ENCODE data around the gene CAPN15.
"Not testable (repeated sequence)": the region's sequence is repeated elsewhere in the genome, so short reads cannot be mapped to it uniquely, and the experiment has no call there.

The CAPN15 gene

DNA sequence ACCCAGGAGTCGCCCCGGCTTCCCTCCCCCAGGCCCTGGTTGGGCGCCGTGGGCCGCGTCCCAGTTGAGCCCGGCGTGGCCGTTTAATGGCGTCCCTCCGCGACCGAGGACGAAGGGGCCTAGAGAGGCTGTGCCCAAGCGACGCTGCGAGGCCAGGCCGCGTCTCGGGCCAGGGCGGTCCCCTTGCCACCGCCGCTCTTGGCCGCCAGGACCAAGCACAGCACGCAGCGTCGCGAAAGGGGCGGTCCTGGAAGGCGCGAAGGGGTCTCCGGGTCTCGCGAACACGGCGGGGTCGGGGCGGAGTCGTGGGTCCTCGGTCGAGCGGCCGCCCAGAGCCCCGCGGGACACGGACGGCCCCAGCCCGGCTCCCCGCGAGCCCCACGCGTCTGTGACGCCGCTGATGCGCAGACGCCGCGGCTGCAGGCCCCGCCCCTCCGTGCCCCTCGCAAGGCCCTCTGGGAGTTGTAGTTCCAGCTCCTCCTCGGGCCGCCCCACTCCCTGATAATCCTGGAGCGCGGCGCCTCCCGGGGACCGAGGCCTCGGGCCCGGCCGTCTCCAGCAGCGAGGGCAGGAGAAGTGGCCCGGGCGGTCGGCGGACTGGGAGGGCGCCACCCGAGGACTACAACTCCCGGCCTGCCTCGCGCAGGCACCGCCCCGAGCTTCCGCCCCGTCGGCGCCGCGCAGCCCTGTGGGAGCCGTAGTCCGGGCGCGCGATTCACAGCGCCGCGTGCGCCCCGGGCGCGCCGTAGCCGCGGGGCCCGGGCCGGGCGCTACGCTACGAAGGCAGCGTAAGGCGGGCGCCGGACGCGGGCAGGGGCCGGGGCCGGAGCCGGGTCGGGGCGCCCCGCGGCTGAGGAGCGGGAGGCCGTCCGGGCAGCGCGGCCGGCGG is at the start of gene CAPN15:
CAPN15 (plus strand) TSS at position 698 of the 889 bp plus-strand sequence. CDS start 19,127 bp downstream, outside the sequence.
- peak; percentile 87 for DNase-seq (ENCODE audit: low spot score)
- Mint-ChIP-seq H3K9me3 (no peaks in the 10 kb centered on the region), H3K27ac (peak within 1 kb of the TSS; percentile 92), H3K4me1 (ENCODE audit: low read depth) (peaks cover 22% of the 10 kb centered on the region), H3K27me3 (ENCODE audit: low read depth) (no peaks in the 10 kb centered on the region), H3K4me3 (peak within 1 kb of the TSS; percentile 95), H3K36me3 (ENCODE audit: low read depth) (peaks cover 6% of the 10 kb centered on the region)

DNA sequence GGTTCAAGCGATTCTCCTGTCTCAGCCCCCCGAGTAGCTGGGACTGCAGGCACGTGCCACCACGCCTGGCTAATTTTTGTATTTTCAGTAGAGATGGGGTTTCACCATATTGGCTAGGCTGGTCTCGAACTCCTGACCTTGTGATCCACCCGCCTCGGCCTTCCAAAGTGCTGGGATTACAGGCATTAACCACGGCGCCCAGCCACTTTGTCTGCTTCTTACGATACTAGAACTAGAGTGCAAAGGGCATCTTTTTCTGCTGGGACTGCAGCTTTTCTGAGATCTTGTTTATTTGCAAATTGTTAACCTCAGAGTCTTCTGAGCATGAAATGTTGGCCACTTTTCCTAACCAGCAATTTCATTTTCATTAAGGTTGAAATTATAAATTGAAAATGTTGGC is 49.2 kb upstream of the CAPN15 start:
- not testable (repeated sequence) for H3K36me3 Mint-ChIP-seq (ENCODE audit: low read depth); H3K4me1 Mint-ChIP-seq (ENCODE audit: low read depth); DNase-seq (ENCODE audit: low spot score); H3K27me3 Mint-ChIP-seq (ENCODE audit: low read depth); H3K27ac Mint-ChIP-seq; H3K4me3 Mint-ChIP-seq; H3K9me3 Mint-ChIP-seq

DNA sequence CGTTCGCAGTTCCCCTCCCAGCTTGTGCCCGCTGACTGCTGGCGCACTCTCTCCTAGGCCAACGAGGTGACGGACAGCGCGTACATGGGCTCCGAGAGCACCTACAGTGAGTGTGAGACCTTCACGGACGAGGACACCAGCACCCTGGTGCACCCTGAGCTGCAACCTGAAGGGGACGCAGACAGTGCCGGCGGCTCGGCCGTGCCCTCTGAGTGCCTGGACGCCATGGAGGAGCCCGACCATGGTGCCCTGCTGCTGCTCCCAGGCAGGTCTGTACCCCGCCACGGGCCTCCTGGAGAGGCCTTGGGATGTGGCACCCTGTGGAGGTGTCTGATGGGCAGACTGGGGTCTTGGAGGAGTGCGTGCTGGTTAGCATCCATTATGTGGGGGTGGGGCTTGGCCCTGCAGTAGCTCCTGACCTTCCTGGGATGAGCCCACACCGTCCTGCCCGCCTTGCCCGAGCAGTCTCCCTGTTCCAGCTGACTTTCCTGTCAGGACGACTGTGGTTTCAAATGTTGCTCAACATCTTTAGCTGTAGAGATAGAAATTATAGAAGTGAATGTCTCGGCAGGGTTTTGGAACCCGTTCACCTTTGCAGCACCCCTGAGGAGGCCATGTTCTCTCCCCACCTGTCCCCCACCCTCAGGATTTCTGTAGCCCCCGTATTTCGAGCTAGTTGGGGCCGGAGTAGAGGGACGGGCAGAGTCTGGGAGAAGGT is 44.9 kb upstream of the CAPN15 start:
- H3K36me3 Mint-ChIP-seq (ENCODE audit: low read depth): no peaks in the 10 kb centered on the region
- no peaks in the 10 kb centered on the region for H3K27me3 Mint-ChIP-seq (ENCODE audit: low read depth)
- no peak for DNase-seq (ENCODE audit: low spot score)
- no peak overlapping the region for H3K4me3 Mint-ChIP-seq
- H3K9me3 Mint-ChIP-seq: no peaks in the 10 kb centered on the region
- no peak overlapping the region for H3K27ac Mint-ChIP-seq
- H3K4me1 Mint-ChIP-seq (ENCODE audit: low read depth): no peaks in the 10 kb centered on the region

DNA sequence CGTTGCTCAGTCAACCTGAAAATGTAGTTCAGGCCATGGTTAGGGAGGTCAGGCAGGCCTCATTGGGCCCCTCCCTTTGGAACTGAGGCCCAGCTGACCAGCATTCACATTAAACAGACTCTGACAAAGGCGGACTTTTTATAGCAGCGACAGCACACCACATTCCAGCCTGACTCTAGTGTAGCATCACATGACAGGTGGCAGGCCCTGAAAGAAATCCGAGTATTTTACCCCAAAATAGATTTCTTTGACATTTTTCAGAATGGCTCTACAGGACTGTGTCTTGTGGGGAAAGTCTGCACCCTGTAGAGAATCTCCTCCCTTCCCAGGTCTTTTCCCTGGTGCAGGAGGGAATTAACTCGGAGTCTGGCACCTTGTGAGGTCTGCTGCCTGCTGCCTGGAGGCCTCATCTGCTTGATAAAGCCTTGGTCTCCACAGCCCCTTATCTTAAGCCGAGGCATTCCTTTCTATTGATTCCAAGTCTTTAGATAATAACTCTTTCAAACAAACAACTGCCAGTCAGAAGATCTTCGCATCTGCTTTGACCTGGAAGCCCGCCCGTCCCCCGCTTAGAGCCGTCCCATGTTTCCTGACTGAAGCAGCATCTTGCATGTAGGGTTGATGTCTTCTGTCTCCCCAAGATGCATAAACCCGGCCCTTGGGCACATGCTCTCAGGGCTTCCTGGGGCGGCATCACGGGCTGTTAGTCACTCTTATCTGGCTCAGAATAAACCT is 44.0 kb upstream of the CAPN15 start:
- H3K27me3 Mint-ChIP-seq (ENCODE audit: low read depth): no peaks in the 10 kb centered on the region
- DNase-seq (ENCODE audit: low spot score): no peak
- H3K4me3 Mint-ChIP-seq: no peak overlapping the region
- no peaks in the 10 kb centered on the region for H3K9me3 Mint-ChIP-seq
- H3K36me3 Mint-ChIP-seq (ENCODE audit: low read depth): peaks cover 1% of the 10 kb centered on the region
- no peak overlapping the region for H3K27ac Mint-ChIP-seq
- no peaks in the 10 kb centered on the region for H3K4me1 Mint-ChIP-seq (ENCODE audit: low read depth)

DNA sequence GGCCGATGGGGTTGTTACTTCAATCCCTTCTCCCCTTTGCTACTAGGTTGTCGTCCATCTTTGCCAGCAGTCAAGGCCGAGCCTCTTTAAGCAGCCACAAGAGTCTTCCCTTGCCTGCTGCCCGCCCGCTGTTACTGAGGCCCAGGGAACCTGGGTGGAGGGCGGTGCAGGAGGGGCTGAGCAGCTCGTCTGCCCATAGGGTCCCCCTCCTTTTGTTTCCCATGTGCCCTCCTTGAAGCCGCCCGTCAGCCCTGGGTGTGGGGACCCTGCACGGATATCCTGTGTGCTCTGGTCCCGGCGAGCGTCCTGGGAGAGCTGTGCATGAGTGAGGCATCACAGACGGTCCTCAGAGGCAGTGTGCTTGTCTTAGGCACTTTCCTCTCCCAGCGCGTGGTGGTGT is 37.9 kb upstream of the CAPN15 start:
- Mint-ChIP-seq H3K4me1 (ENCODE audit: low read depth) (no peaks in the 10 kb centered on the region), H3K4me3 (no peak overlapping the region), H3K27me3 (ENCODE audit: low read depth) (no peaks in the 10 kb centered on the region), H3K36me3 (ENCODE audit: low read depth) (peaks cover 1% of the 10 kb centered on the region), H3K27ac (no peak overlapping the region), H3K9me3 (no peaks in the 10 kb centered on the region)
- no peak for DNase-seq (ENCODE audit: low spot score)

DNA sequence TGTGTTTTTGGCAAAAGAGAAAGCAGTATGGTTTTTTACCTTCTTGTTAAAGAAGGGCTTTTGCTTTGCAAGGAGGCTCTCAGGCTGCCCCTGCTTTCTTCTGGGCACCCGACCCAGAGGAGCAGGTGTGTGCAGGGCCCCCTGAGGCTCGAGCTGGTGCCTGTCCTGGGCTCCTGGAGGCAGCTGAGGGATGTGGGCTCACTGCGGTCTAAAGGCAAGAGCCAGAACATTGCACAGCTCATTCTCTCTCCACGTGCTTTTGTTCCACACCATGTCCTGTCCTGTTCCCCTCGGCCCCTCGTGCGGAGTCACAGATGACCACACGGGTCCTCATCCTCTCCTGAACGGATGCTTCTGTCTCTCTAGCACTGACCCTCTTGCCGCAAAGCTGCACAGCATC is 36.7 kb upstream of the CAPN15 start:
- H3K27ac Mint-ChIP-seq: no peak overlapping the region
- no peaks in the 10 kb centered on the region for H3K4me1 Mint-ChIP-seq (ENCODE audit: low read depth)
- H3K27me3 Mint-ChIP-seq (ENCODE audit: low read depth): no peaks in the 10 kb centered on the region
- DNase-seq (ENCODE audit: low spot score): no peak
- H3K9me3 Mint-ChIP-seq: no peaks in the 10 kb centered on the region
- H3K36me3 Mint-ChIP-seq (ENCODE audit: low read depth): peaks cover 1% of the 10 kb centered on the region
- no peak overlapping the region for H3K4me3 Mint-ChIP-seq

DNA sequence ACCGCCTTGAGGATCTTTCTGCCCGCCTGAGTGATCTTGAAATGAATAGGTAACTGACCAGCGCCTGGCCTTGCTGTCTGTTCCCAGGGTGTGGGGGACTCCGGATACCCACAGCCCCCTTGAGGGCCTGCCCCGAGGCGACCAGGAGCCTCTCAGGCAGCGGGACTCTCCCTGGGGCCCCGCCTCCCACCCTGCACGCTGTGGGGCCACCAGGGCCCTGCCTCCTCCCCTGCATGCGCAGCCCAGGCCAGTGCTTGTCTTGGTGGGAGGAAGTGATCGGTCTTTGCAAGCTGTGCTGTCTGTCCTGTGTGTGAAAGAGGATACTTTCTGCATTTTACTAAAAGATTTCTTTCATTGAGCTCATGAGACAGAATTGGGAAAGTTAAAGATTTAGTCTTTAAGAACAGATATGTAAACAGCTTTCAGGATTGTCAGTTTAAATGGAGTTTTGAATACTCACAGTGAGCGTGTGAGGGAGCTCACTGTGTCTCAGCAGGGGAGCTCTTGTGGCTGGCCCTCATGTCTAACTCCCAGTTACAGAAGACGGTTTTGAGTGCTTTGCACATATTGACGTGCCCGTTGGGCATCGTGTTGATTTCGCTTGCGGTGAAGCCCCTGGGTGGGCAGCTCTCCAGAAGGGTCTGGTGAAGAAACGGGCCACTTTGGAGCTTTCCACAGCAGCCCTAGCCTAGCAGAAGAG is 36.1 kb upstream of the CAPN15 start:
- DNase-seq (ENCODE audit: low spot score): no peak
- Mint-ChIP-seq H3K27me3 (ENCODE audit: low read depth) (no peaks in the 10 kb centered on the region), H3K4me1 (ENCODE audit: low read depth) (no peaks in the 10 kb centered on the region), H3K36me3 (ENCODE audit: low read depth) (peaks cover 1% of the 10 kb centered on the region), H3K27ac (no peak overlapping the region), H3K9me3 (no peaks in the 10 kb centered on the region), H3K4me3 (no peak overlapping the region)

DNA sequence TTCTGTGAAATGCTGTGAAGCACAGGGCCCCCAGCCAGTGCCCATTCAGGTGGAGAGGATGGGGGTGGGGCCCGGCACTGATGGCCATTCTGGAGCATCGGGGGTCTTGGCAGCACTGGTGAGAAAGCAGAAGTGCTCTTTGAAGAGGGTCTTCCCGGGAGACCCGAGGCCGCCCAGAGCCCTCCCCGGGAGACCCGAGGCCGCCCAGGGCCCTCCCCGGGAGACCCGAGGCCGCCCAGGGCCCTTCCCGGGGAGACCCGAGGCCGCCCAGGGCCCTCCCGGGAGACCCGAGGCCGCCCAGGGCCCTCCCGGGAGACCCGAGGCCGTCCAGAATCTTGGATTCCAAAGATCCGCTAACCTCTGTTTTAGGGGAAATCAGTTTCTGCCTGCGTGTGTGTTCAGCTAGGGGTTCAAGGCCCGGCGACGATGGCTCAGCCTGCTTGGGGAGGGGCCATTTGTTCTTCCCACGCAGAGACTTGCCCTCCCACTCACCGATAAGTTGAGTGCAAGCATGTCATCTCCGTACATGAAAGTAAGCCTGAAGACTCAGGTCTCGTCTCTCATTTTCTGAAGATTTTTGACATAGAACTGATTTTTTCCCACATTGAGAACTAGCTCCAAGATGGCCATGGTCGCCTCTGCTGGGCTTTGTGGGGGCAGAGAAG is 35.2 kb upstream of the CAPN15 start:
- H3K4me1 Mint-ChIP-seq (ENCODE audit: low read depth): no peaks in the 10 kb centered on the region
- peaks cover 1% of the 10 kb centered on the region for H3K36me3 Mint-ChIP-seq (ENCODE audit: low read depth)
- no peaks in the 10 kb centered on the region for H3K9me3 Mint-ChIP-seq
- DNase-seq (ENCODE audit: low spot score): no peak
- no peaks in the 10 kb centered on the region for H3K27me3 Mint-ChIP-seq (ENCODE audit: low read depth)
- H3K27ac Mint-ChIP-seq: no peak overlapping the region
- no peak overlapping the region for H3K4me3 Mint-ChIP-seq

DNA sequence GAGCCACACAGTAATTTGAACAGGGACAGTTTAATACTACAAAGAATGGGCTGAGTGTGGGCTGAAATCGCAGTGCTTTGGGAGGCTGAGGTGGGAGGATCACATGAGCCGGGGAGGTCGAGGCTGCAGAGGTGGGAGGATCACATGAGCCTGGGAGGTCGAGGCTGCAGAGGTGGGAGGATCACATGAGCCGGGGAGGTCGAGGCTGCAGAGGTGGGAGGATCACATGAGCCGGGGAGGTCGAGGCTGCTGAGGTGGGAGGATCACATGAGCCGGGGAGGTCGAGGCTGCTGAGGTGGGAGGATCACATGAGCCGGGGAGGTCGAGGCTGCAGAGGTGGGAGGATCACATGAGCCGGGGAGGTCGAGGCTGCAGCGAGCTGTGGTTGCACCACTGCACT is 32.8 kb upstream of the CAPN15 start:
- not testable (repeated sequence) for H3K27me3 Mint-ChIP-seq (ENCODE audit: low read depth); H3K4me3 Mint-ChIP-seq; H3K9me3 Mint-ChIP-seq; H3K27ac Mint-ChIP-seq; H3K4me1 Mint-ChIP-seq (ENCODE audit: low read depth); H3K36me3 Mint-ChIP-seq (ENCODE audit: low read depth); DNase-seq (ENCODE audit: low spot score)

DNA sequence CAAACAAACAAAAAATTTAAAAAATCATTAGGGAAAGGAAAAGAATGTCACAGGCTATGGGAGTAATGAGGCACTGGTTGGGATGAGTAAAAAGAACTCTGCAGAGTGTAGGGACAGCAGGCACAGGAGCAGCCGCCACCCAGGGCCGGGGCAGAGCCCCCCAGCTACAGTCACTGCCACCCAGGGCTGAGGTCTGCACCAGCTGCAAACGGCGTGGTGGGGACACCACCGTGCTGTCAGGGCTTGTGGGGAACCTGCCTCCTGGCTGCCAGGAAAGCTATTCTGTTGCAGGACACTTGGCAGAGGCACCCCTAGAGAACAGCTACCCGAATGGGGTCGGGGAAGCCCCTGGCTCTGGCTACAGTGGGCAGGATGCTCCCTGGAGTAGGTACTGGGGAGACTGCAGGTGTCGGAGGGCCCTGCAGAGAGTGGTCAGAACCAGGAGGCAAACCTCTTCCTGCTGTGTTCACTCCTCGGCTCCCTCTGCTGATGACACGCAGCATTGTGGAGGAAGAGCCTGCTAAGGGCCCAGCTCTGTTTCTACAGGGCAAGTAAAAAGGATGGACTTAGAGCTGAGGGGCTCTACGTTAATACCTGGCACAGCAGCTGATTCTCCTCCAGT is 32.3 kb upstream of the CAPN15 start:
- H3K27me3 Mint-ChIP-seq (ENCODE audit: low read depth): no peaks in the 10 kb centered on the region
- no peaks in the 10 kb centered on the region for H3K9me3 Mint-ChIP-seq
- H3K36me3 Mint-ChIP-seq (ENCODE audit: low read depth): no peaks in the 10 kb centered on the region
- H3K4me1 Mint-ChIP-seq (ENCODE audit: low read depth): no peaks in the 10 kb centered on the region
- no peak overlapping the region for H3K4me3 Mint-ChIP-seq
- DNase-seq (ENCODE audit: low spot score): peak; percentile 12
- no peak overlapping the region for H3K27ac Mint-ChIP-seq

DNA sequence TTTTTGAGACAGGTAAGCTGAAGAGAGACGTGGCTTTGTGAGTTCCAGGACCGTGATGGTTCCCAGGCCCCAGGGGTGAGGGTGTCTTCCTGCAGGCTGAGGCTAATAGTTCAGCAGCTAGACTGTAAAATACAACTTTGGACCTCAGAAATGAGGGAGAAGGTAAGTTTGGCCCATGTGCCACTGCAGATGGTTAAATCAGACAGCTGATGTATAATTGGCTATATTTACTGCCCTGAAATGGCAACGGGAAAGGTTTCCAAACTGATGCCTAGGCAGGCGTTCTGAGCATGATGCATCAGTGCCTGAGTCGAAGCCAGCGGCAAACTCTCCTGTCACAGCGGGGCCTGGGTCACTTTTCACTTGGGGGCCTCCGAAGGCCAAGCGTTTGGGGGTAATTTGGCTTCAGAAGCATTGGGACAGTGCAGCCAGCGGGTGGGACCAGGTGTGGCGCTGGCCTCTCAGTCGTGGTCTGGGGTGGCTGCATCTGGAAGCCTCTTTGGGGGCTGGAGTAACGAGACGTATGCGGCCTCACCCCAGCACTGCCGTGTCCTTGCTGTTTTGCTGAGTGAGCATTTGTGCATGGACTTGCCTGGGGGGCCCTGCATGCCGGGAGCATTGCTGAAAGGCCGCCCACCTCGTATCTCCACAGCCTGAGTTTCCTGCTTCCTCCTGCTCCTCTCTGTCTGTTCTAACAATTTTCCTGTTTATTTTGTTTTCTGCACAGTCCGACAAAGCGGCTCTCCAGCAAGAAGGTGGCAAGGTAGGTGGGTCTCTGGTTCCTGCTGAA is 31.2 kb upstream of the CAPN15 start:
- DNase-seq (ENCODE audit: low spot score): no peak
- Mint-ChIP-seq H3K27ac (no peak overlapping the region), H3K9me3 (no peaks in the 10 kb centered on the region), H3K27me3 (ENCODE audit: low read depth) (no peaks in the 10 kb centered on the region), H3K4me1 (ENCODE audit: low read depth) (no peaks in the 10 kb centered on the region), H3K36me3 (ENCODE audit: low read depth) (no peaks in the 10 kb centered on the region), H3K4me3 (no peak overlapping the region)

DNA sequence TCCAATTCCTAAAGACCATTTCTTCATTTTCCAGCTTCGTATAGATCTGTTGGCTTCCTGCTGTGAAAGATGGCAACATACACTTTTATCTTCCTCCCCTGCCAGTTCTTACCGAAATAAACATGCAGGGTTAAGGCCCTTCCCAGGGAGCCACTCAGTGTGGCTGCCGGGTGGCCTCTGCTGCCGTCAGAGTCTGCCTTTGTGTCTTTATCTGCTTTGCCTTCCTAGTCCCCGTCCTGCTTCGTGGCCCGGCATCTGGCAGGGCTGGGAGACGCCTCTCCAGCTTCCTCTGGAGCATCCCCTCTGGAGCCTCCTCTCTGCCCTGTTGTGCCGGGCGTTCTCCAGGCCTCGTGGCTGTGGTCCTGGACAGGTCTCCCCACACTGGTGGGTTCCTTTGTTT is 30.3 kb upstream of the CAPN15 start:
- no peaks in the 10 kb centered on the region for H3K36me3 Mint-ChIP-seq (ENCODE audit: low read depth)
- no peak overlapping the region for H3K27ac Mint-ChIP-seq
- H3K4me1 Mint-ChIP-seq (ENCODE audit: low read depth): no peaks in the 10 kb centered on the region
- no peak overlapping the region for H3K4me3 Mint-ChIP-seq
- no peak for DNase-seq (ENCODE audit: low spot score)
- H3K27me3 Mint-ChIP-seq (ENCODE audit: low read depth): no peaks in the 10 kb centered on the region
- H3K9me3 Mint-ChIP-seq: no peaks in the 10 kb centered on the region

Data from T-helper 2 cell treated with Interferon-gamma antibody and Interleukin-4, amounts not matched to agents 5 μg/mL and 100 μg/mL, for 36 hours (primary cell).